Measurements from ENCODE around the gene PRKCI.
"Not testable (repeated sequence)": the region's sequence is repeated elsewhere in the genome, so short reads cannot be mapped to it uniquely, and the experiment has no call there.

PRKCI gene

GRCh38 chr3:170225166-170225565, 2.9 kb downstream of the PRKCI start:
- DNase-seq: no peak

DNA sequence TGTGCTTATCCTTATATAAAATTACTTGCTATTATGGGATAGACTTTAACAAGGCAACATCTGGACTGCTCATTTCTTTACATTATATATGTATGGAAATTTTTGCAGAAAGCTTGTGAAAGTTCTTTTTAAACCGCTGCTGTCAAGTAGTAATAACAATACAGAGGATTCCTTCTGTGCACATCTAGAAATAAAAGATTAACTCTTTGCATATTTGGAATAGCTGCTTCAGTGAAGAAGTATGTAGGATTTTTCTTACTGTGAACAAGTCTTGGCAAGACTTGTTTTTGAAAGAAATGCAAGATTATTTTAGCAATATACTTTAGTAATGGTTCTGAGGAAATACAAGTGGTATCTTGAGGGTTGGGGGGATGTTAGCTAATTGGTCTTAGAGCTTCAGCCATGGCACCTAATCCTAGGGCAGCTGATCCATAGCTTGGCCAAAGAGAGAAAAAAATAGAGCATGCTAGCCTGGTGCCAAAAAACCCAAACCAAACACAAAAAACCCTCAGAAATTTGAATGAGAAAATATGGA, 4.3 kb downstream of the PRKCI start:
- DNase-seq: no peak

DNA sequence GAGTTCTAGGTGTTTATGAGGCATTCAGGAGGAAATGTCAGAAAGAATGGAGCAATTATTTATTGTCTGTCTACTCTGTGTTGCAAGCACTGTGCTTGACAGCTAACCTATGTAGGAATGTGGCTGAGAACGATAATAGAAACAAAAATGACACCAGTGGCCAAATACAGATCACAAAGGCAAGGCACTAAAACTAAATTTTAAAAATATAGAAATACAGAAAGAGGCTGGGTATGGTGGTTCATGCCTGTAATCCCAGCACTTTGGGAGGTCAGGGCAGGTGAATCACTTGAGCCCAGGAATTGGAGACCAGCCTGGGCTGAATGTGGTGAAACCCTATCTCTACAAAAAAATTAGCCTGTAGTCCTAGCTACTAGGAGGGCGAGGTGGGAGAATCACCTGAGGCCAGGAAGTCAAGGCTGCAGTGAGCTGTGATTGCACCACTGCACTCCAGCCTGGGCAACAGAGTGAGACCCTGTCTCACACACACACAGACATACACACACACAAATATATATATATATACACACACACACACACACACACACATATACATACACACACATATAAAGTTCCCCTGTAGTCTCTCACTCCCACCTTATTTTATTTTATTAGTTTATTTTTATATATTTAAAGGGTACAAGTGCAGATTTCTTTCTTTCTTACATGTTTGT, 6.0 kb downstream of the PRKCI start:
- DNase-seq: no peak

DNA sequence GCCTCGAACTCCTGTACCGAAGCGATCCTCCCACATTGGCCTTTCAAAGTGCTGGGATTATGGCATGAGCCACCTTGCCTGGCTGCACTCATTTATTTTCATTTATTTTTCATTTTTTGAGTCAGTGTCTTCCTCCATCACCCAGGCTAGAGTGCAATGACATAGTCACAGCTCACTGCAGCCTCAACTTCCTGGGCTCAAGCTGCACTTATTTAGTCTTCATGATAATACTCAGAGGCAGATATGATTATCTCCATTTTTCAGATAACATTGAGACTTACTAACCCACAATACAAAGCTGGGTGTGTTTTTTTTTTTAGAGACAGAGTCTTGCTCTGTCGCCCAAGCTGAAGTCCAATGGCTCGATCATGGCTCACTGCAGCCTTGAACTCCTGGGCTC, 10.0 kb downstream of the PRKCI start:
- DNase-seq: no peak

- DNase-seq: no peak
These were observed 11.3 kb downstream of the PRKCI start for GRCh38 chr3:170233530-170233929.

DNA sequence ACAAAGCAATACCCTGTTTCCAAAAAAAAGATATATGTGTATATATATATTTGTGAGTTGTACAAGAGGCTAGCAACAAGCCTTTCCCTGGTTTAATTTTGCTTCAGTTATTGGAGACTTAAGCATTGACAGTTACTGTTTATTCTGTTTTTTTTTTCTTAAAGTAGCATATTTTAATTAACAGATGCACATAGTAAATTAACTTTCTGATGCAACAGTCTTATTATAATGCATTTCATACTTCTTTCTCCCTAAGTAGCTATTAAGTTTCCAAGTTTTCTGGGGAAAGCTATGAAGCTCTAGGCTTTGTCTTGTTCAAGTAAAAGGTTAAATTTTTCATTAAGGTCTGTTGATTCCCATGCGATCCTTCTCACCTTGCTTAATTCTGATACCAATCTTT, 17.9 kb downstream of the PRKCI start:
- DNase-seq: no peak

DNA sequence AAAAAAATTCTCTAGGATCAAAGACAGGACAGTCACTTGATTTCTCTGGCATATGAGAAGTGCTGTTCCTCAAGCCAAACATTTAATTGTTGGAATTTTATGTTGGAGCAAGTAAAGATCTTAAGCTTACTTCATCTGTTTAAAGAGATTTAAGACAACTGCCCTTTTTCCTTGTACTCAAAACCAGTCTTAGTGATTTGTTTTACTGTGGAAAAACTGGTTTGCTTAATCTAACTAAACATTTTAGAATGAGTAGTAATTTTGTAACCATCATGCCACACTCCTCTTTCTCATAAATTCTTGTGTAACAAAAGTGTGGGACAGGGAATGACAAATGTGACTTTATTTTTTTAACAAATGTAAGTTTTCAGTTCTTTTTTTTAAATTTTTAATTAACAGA, 18.4 kb downstream of the PRKCI start:
- no peak for DNase-seq

DNA sequence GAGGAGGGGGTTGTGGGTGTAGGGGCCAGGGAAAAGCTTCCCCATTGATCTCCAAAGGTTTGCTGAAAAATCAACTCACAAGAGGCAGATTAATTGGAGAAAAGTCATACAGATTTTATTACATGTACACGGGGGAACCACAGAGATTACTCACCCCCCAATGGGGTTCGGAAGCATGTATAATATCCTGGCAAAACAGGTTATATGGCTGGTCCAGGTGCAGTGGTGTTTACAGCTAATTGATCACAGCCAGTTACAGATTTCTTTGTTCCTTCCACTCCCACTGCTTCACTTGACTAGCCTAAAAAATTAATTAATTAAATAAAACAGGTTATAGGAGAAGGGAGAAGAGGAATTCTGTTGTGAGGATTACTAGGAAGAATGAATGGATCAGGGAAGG, 22.4 kb downstream of the PRKCI start:
- no peak for DNase-seq

GRCh38 chr3:170247875-170248274, 25.7 kb downstream of the PRKCI start:
- DNase-seq: no peak

- DNase-seq: no peak
These were observed 34.4 kb downstream of the PRKCI start for GRCh38 chr3:170256597-170256996.

DNA sequence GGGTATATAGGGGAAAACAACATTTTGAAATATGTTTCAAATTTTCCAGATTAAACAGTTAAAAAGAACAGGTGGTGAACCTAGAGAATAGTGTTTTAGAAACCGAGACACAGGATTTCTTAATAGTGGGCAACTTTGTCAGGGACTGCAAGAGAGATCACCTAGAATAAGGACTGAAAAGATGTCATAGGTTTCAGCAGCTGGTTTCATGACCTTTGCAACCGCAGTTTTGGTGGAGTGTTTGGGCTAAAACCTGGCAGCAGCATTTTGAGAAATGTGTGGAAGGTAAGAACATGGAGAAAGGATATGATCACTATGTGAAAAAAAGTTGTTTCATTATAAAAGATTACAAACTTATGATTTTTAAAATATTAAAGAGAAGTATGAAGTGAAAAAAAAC, 34.9 kb downstream of the PRKCI start:
- DNase-seq: no peak

- no peak for DNase-seq
These were observed 35.9 kb downstream of the PRKCI start for GRCh38 chr3:170258105-170258487.

GRCh38 chr3:170259907-170260306, 37.7 kb downstream of the PRKCI start:
- no peak for DNase-seq

GRCh38 chr3:170267793-170268192, 45.6 kb downstream of the PRKCI start:
- DNase-seq: no peak

DNA sequence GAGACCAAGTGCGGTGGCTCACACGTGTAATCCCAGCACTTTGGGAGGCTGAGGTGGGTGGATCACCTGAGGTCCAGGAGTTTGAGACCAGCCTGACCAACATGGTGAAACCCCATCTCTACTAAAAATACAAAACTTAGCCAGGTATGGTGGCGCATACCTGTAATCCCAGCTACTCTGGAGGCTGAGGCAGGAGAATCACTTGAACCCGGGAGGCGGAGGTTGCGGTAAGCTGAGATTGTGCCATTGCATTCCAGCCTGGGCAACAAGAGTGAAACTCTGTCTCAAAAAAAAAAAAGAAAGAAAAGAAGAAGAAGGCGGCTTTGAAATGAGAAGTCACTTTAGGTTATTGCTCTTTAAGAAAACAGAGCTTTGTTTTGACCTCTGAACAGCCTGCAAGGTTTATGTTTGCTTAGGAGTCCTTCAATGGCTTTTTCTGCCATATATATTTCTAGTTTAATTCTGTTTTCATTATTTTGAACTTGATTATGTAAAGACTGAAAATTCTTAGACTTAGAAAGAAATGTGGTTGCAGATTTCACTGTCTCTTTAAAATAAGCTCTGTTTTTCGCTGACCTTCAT, 47.5 kb downstream of the PRKCI start:
- not testable (repeated sequence) for DNase-seq

GRCh38 chr3:170270282-170270881, 48.2 kb downstream of the PRKCI start:
- DNase-seq: no peak

DNA sequence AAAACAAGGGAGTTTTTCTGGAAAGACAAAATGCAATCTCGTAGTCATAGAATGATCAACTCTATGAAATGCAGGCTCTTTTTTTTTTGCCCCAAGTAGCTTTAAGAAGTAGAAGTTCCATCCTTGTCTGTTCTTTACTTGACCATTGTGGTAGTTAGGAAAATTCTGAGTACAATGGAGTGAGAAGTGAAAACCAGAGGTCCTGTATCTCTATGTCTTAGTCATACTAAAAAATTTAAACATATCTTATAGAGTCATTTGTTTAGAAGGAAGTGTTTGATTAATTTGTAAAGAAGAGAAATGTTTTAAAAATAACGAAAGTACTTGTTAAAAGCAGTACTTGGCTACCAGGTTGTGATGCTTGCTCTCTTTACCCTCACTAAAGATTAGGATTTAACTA, 52.4 kb downstream of the PRKCI start:
- no peak for DNase-seq

DNA sequence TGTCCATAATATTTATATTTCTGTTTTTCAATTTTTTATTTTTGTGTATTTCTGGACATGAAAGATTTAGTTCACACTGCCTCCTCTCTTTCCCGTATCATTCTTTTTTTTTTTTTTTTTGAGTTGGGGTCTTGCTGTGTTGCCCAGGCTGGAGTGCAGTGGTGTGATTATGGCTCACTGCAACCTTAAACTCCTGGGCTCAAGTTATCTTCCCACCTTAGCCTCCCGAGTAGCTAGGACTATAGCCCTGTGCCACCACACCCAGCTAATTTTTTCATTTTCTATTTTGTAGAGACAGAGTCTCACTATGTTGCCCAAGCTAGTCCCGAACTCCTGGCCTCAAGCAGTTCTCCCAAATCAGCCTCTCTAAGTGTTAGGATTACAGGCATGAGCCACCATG, 53.6 kb downstream of the PRKCI start:
- DNase-seq: no peak

DNA sequence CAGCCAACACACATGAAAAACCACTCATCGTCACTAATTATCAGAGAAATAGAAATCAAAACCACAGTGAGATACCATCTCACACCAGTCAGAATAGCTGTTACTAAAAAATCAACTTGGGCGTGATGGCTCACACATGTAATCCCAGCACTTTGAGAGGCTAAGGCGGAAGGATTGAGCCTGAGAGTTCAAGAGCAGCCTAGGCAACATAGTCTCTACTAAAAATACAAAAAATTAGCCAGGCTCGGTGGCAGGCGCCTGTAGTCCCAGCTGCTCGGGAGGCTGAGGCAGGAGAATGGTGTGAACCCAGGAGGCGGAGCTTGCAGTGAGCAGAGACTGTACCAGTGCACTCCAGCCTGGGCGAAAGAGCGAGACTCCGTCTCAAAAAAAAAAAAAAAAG, 55.1 kb downstream of the PRKCI start:
- DNase-seq: peak; percentile 66

DNA sequence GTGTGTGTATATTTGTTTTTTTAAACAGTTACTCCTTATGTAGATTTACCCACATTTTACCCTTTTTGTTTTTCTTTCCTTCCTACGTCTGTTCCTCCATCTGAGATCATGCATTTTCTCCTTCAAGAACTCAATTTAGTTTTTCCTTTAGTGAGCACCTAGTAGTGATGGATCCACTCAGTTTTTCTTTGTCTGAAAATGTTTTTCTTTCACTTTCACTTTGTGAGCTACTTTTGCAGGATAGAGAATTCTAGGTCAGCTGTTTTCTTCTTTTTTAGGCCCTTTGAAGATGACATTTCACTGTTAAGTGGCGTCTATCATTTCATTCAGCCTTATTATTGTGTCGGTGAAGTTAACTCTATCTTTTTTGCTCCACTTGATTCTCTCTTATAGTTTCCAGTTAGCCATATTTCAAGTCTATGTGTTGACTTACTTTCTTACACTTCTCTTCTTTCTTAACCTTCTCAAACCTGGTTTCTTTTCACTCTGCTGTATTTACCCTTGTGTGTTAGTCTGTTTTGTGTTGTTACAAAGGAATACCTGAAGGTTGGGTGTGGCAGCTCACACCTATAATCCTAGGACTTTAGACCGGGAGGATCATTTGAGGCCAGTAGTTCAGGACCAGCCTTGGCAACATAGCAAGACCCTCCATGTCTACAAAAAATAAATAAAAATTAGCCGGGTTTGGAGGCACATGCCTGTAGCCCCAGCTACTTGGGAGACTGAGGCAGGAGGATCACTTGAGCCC, 55.8 kb downstream of the PRKCI start:
- peak; percentile 33 for DNase-seq

DNA sequence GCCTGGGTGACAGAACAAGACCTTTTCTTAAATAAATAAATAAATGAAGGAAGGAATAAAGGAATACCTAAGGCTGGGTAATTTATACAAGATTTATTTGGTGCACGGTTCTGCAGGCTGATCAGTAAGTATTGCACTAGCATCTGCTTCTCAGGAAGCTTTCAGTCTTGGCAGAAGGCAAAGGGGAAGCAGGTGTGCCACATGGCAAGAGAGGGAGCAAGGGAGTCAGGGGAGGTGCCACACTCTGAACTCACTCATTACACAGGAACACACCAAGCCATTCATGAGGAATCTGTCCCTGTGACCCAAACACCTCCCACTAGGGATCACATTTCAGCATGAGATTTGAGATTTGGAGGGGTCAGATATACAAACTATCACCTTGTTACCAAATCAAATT, 56.4 kb downstream of the PRKCI start:
- DNase-seq: no peak

DNA sequence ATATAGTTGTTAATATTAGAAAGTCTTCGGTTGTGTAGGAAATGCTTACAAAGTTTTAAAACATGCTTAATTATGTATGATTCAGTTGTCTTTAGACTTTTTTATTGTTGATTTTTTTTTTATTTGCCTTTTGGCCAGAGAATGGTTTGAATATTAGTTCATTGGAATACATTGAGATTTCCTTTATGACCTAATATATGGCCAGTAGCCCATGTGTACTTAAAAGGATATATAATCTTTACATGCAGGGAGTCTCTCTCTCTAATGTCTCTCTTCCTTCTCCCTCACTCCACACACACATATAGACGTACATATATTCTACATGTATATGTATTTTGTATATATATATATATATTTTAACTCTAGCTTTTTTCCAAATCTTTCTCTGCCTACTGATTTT, 68.0 kb downstream of the PRKCI start:
- DNase-seq: no peak

GRCh38 chr3:170295586-170295985, 73.4 kb downstream of the PRKCI start:
- no peak for DNase-seq

DNA sequence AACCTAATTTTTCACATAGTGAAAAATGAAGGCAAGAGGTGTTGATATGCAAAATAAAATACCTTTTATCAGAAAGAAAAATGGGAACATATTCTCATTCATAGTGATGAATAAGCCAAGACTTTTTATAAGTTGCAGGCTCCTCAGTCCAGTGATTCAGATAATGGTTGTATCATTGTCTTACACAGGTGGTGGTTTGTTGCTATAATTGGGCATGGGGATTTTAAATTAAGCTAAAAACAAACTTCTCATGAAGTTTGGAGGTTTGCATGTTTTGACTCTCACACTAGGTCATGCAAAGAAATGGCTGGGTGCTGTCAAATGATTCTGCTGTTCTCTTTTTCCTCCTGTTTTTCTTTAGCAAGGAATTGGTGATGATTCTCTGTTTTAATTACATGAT, 74.5 kb downstream of the PRKCI start:
- DNase-seq: no peak
